B cell (primary cell): ENCODE results near the gene ACAD11.

Experiments
- CTCF ChIP-seq: fragments of 200-600 bp; IDR thresholded peaks from one replicate; pipeline ENCODE4 v1.8.0; 2022; ENCODE audit warnings: antibody characterized with exemption, mild to moderate bottlenecking
- EZH2 ChIP-seq: IDR thresholded peaks from 2 replicates; pipeline ENCODE4 v1.6.1; 2012; ENCODE audit warnings: borderline replicate concordance, low read depth, mild to moderate bottlenecking, moderate library complexity, low read length; ENCODE audit not compliant: insufficient read depth, poor library complexity, severe bottlenecking

GRCh38 chr3:132509506-132509905 lies 150.1 kb downstream of the ACAD11 start:
- no peak for TF ChIP-seq CTCF
- no peak for TF ChIP-seq EZH2
